HG02642 (cell line): Measurements from ENCODE around the gene EYA2.

Experiments used
- ATAC-seq: cut with Tn5 transposase; IDR thresholded peaks from one replicate; pipeline ENCODE4 v1.9.1; 2021; ENCODE audit warnings: mild to moderate bottlenecking; ENCODE audit not compliant: unreplicated experiment, poor library complexity

Gene EYA2

GRCh38 chr20:47089151-47089550, 194.5 kb downstream of the EYA2 start:
- ATAC-seq, result no peak

DNA sequence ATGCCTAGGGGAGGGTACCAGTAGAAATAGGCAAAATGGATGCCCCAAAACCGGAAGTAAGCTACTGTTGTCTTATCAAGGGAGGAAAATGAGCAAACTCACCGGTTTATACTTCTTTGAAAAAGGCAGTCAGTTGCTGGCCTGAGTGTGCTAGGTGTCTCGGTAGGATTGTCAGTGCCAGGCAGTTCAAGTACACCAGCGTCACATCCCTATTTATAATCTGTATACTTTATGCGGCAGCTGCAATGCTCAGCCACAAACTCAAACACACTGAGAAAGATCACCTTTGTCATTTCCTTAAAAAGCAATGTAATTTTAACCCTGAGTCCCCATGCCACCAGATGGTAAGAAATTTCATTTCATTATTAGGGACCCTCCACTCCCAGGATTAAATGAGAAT, 196.2 kb downstream of the EYA2 start:
- ATAC-seq, result no peak

- no peak for ATAC-seq
Measured at GRCh38 chr20:47093320-47093966, 198.8 kb downstream of the EYA2 start.

GRCh38 chr20:47095690-47096089, 201.0 kb downstream of the EYA2 start:
- no peak for ATAC-seq

DNA sequence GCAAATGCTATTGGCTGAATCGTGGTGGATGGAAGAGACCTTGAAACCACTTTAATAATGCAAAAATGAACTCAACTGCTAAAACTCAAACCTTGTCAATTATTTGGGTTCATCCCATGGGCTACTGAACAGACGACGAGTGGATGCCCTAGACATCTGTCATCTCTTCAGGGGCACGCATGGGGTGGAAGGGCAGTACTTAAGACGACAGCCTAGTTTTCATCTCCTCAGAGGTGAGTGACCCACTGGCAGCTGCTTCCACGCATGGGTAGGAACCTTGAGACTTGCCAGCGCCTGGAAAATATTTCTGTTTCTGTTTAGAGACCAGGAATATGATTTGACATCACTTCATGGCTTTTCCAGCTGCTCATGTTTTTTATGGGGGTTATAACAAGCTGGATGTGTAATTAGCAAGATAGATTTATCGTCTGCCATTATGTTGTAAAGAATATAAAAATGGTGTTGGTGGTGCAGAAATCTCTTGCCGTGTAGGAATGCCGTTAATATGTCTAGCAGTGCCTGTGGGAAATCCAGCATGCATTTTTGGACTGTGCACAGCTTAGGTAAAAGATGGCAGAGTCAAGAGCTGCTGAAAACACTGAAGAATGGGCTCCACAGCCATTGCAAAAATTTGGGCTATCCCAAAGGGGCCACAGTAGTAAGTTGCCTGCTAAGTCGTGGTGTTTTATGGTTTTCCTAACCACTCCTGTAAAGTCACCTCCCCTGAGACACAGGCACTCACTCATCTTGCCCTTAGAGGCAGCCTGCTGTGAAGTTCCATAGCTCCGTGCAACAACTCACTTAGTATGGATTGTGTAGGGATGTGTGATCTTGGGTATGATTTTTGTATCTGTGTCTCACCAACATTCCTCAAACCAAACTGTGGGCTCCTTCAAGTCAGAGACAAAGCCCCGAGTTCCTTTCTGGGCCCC, 203.3 kb downstream of the EYA2 start:
- ATAC-seq, result no peak

DNA sequence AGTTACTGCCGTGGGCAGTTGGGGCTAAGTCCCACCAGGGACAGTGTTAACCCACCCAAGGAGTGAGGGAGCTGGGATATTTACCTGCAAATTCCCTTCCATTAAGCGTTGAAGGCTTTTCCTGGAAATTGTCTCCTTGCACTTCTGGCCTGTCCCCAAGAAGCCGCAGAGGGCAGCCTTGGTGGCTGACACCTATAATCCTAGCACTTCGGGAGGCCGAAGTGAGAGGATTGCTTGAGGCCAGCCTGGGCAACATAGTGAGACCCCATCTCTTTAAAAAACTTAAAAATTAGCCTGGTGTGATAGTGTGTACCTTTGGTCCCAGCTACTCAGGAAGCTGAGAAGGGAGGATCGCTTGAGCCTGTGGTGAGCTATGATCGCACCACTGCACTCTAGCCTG, 204.4 kb downstream of the EYA2 start:
- no peak for ATAC-seq

DNA sequence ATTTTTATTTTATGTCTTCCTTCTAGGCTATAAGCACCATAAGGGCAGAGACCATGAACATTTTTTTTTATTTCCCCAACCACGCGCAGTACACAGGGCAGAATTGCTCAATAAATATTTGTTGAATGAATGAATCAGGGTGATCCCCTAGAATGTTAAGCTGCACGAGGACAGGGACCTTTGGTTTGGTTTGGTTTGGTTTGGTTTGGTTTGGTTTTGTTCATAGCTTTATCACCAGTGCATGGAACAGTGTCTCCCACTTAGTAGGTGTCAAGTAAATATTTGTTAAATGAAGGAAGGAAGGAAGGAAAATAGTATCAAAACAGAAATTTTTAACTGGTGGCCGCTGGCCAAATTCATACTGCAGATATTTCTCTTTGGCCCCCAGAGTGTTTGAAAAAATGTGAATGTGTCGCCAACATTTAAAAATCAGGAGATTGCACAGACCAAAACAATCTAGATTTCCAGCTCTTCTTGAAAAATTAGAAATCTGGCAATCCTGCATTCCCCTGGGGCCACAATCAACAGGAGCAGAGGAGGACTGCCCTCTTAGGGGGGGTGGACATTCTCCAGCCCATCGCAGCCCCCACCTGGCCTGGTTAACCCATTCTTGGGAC, 205.3 kb downstream of the EYA2 start:
- no peak for ATAC-seq

DNA sequence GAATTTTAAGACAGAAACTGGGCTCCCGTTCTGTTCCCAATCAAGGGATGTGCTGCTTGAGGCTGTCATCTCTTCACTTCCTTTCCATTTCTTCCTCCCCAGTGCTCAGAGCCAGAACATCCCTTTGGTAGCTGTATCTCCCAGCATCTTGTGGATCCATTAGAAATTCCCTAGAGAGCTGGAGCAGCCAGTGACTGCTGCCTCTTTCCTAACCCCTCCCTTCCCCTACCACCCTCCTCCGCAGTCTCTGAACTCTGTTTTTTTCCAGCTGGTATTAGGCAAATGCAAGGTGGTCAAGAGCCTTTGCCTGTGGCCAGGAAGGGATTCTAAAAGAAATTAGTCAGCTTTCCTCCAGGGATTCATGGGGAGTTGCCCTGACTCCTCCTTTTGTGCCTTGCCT, 208.0 kb downstream of the EYA2 start:
- ATAC-seq, result no peak

DNA sequence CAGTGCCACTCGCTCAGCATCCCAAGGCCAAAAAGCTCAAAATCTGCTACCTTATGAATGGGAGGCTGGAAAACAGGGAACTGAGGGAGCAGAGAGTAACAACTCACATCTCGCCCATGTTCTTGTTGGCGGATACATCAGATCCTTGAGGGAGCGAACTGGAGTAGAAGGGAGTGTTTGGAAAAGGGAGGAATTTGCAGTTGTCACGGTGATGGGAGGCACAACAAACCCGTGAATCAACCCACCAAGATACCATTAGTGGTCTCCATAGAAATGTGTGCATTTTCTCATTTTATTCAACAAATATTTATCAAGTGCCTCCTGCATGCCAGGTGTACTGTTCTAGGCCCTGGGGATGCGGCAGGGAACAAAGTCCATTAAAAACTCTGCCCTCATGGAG, 212.1 kb downstream of the EYA2 start:
- no peak for ATAC-seq

DNA sequence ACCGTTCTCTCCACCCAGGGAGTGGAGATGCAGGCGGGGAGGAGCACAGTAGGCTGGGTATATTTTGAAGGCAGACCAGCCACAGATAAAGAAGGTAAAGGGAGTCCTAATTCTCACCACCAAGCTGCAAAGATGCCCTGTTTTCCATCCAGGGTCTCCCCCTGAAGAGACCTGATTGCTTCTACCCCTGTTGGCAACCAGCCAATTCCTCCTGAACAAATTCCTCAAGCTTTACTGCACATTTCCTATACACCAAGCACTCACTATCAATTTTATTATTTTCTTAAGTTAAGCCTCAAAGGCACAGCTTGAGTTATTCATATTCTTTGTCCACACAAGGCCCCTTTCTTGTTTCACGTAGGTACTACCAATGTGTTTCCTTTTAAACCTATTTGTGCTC, 214.4 kb downstream of the EYA2 start:
- ATAC-seq, result no peak

GRCh38 chr20:47110819-47111218, 216.2 kb downstream of the EYA2 start:
- ATAC-seq, result no peak

DNA sequence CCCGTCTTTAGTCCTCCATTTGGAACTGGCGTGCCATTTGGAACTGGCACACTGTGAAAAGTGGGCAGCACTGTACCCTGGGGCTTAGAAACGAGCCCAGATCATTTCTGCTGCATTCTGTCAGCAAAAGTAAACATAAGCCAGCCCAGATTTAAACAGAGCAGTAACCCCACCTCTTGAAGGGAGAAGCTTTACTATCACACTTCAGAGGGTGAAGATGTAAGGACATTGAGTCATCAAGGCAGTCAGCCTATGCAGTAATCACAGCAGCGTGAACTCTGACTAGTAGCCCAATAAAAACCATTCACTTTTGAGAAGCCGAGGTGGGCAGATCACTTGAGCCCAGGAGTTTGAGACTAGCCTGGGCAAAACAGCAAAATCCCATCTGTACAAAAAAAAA, 216.9 kb downstream of the EYA2 start:
- ATAC-seq, result no peak

- no peak for ATAC-seq
Measured at GRCh38 chr20:47113362-47114109, 218.9 kb downstream of the EYA2 start.

- ATAC-seq, result no peak
Measured at GRCh38 chr20:47115694-47116093, 221.1 kb downstream of the EYA2 start.

GRCh38 chr20:47117371-47117770, 222.7 kb downstream of the EYA2 start:
- no peak for ATAC-seq

GRCh38 chr20:47117773-47118172, 223.1 kb downstream of the EYA2 start:
- no peak for ATAC-seq

- ATAC-seq, result no peak
Measured at GRCh38 chr20:47118206-47118605, 223.6 kb downstream of the EYA2 start.

DNA sequence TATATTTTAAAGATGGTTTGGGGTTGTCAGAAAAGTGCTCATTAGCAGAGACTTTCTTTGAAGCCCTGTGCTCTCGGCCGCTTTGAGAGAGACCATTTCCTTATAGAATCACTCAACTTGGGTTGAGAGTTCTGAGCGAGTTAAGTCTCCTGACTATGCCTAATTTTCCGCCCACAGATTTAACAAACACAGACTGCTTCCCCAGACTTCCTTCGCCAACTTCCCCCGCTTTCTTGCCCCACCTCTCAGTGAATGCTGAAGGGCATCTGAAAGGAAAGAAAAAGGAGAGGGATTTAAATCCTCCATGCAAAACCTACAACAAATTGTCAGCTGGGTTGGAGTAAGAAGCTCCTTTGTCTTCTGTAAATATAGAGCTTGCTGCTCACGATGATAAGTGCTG, 224.0 kb downstream of the EYA2 start:
- ATAC-seq, result no peak

DNA sequence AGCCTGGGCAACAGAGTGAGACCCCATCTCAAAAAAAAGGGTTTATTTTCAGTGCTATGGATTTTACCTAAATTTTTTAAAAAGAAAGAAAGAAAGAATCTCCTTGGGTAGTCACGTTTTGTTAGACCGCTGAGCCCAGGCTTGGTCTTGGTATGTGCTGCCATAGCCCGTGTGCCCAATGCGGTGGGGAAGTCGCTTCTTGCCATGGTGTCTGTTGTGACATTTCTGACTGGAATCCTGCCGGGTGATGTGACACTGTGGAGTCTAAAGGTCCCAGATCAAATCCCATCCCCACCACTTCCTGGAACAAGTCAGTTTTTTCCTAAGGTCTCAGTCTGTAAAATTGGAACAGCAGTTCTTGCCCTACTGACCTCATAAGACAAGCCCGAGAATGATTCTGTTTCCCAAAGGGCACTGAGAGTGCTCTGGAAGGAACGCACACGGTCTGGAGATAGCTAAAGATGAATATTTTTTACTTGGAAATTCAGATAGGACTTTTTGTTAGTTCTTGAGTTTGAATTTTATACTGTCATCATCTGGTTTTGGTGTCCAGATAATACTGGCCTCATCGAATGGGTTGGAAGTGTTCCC, 225.8 kb downstream of the EYA2 start:
- no peak for ATAC-seq

- no peak for ATAC-seq
Measured at GRCh38 chr20:47122560-47122959, 227.9 kb downstream of the EYA2 start.
